AG04449 (cell line): ENCODE results near the gene CGB2.
"Not testable (repeated sequence)": the region's sequence is repeated elsewhere in the genome, so short reads cannot be mapped to it uniquely, and the experiment has no call there.

Experiments
- CTCF ChIA-PET: fragments of 350-600 bp; formaldehyde crosslinking; extraction: SDS; loops from one replicate; lab custom pipeline; 2021; ENCODE audit warnings: antibody characterized with exemption; lab: Yijun Ruan, JAX
- POLR2A ChIA-PET: fragments of 400-600, 350-600 bp; formaldehyde crosslinking; extraction: SDS; loops from one replicate; lab custom pipeline; 2020; ENCODE audit warnings: antibody characterized with exemption, inconsistent platforms; lab: Yijun Ruan, JAX
- DNase-seq: peaks from one replicate; pipeline ENCODE4 v3.0.0-alpha.2; 2010; ENCODE audit warnings: low read depth, low spot score
- H3K4me3 ChIP-seq: 2 replicates; pipeline ENCODE4 v1.5.1; 2011; ENCODE audit warnings: low read depth, mild to moderate bottlenecking, control low read depth, low read length
- TF ChIP-seq, protein P1 (sequence below): IDR thresholded peaks from one replicate; pipeline ENCODE4 v1.5.1; 2011; ENCODE audit warnings: mild to moderate bottlenecking, moderate library complexity, low read length, control low read depth, inconsistent platforms; ENCODE audit not compliant: insufficient read depth; ENCODE audit errors: missing control alignments

Gene CGB2

DNA sequence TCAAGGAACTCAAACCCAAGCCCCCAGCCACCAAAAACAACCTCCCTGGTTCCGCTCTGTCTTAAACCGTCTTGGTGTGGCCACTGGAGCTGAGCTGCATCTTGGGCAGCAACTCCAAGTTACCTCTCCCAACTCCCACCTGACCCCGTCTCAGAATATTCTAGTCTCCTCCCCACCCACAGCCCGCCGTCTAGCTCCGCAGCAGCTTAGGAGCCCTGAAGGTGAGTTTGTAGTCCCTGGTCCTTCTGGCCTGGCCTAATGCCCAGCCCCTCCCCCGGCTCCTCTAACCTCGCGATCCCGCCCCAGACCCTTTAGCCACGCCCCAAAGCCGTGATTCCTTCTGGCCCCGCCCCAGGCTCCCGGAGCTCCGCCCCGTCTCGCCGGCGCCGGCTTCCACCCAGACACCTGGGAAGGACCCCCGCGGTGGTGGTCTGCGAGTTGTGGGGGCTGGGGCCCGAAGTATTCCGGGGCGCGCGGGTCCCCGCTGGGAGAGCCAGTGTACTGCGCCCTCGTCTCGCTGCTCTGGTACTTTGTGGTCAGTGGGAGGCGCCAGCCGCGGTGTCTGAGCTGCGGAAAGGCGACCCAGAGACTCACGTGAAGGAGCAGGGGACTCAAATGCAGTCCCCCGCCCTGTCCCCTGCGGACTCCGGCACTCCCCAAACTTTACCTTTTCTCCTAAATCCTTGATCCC is 12.3 kb upstream of the CGB2 start:
- TF ChIP-seq, protein P1, sequence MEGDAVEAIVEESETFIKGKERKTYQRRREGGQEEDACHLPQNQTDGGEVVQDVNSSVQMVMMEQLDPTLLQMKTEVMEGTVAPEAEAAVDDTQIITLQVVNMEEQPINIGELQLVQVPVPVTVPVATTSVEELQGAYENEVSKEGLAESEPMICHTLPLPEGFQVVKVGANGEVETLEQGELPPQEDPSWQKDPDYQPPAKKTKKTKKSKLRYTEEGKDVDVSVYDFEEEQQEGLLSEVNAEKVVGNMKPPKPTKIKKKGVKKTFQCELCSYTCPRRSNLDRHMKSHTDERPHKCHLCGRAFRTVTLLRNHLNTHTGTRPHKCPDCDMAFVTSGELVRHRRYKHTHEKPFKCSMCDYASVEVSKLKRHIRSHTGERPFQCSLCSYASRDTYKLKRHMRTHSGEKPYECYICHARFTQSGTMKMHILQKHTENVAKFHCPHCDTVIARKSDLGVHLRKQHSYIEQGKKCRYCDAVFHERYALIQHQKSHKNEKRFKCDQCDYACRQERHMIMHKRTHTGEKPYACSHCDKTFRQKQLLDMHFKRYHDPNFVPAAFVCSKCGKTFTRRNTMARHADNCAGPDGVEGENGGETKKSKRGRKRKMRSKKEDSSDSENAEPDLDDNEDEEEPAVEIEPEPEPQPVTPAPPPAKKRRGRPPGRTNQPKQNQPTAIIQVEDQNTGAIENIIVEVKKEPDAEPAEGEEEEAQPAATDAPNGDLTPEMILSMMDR, result peak; percentile 11
- H3K4me3 ChIP-seq, result peak overlapping the region; percentile 50
- ChIA-PET CTCF (interaction anchor here (1.3 to 5.5 kb wide), 7 partner anchors 13 to 179 kb away, joined by 4 to 68 read pairs (median 6); partner anchors contain the start of genes GYS1 and RUVBL2), POLR2A (interaction anchor here (0.6 to 2.0 kb wide), 3 partner anchors 20 to 50 kb away, joined by 3 to 7 read pairs (median 4); partner anchors contain the start of gene CGB7)
- DNase-seq, result no peak

DNA sequence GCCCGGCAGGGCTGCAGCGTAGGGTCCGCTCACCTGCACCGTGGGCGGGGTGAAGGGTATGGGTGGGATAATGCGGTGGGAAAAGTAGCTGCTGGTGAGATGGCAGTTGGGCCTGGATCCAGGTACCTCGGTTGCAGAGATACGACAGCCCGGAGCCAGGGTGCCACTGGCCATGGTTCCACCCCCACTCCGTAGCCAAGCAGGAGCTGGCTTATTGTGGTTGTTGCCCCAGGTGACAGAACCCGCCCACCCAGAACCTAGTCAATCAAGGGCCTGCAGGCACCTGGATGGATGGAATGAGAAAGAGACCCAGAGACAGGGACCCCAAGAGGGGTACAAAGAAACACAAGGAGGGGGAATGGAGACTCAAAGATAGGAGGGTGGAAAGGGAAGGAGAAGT is 11.3 kb upstream of the CGB2 start:
- TF ChIP-seq, protein P1, result no peak
- no peak for DNase-seq
- no peak overlapping the region for H3K4me3 ChIP-seq
- CTCF ChIA-PET, result interaction anchor here (1.3 to 5.5 kb wide), 3 partner anchors 21 to 36 kb away, joined by 6 to 68 read pairs (median 26); partner anchors contain the start of genes GYS1 and RUVBL2
- POLR2A ChIA-PET, result no interaction called here

DNA sequence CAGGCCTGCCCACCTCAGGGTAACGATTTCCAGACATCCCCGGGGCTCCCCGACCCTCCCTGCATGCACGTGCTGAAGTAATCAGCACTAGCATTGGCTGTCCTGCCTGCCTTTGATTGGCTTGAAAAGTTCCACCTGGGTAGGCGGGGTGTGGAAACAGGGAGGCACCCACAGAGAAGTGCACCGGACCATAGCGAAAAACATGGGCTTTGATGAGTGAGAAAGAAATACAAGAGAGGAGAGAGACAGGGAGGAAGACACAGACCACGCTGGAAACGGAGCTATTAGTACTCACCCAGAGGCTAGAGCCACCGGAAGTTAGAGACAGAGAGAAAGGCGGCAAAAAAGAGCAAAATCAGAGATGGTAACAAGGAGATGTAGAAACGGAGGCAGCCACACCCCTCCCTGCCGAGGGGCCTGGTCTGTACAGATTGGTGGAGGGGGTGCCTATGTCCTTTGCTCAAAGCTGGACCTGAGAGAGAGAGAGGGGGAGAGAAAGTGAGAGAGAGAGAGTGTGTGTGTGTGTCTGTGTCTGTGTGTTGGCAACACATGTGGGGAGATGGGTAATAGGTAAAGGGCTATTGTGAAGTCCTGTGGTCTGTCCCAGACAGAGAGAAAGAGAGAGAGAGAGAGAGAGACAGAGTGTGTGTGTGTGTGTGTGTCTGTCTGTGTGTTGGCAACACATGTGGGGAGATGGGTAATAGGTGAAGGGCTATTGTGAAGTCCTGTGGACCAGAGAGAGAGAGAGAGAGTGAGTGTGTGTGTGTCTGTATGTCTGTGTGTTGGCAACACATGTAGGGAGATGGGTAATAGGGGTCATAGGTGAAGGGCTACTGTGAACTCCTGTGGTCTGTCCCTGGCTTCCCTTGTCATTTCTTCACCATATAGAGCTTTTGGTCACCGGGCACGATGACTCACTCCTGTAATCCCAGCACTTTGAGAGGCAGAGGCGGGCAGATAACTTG is 10.5 kb upstream of the CGB2 start:
- TF ChIP-seq, protein P1, result no peak
- ChIA-PET POLR2A (no interaction called here), CTCF (interaction anchor here (0.8 to 5.5 kb wide), 2 partner anchors 22 to 28 kb away, joined by 3 to 68 read pairs; partner anchors contain the start of genes GYS1 and RUVBL2)
- no peak for DNase-seq
- no peak overlapping the region for H3K4me3 ChIP-seq

DNA sequence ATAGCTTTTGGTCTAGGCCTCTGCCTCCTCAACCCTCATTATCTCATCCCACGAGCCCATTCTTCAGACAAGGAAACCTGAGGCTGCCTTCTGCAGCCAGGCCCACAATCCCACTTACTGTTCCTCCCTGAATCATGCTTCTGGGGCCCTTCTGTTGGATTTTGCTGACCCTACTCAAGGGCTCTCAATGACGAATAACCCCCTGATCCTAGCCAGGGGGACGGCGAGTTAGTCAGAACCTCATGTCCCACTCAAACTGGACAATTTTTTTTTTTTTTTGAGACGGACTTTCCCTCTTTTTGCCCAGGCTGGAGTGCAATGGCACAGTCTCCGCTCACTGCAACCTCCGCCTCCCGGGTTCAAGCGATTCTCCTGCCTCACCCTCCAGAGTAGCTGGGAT is 9.6 kb upstream of the CGB2 start:
- DNase-seq, result no peak
- no peak overlapping the region for H3K4me3 ChIP-seq
- ChIA-PET CTCF (interaction anchor here (0.8 to 5.5 kb wide), 2 partner anchors 23 to 29 kb away, joined by 3 to 68 read pairs; partner anchors contain the start of genes GYS1 and RUVBL2), POLR2A (no interaction called here)
- TF ChIP-seq, protein P1, result no peak

DNA sequence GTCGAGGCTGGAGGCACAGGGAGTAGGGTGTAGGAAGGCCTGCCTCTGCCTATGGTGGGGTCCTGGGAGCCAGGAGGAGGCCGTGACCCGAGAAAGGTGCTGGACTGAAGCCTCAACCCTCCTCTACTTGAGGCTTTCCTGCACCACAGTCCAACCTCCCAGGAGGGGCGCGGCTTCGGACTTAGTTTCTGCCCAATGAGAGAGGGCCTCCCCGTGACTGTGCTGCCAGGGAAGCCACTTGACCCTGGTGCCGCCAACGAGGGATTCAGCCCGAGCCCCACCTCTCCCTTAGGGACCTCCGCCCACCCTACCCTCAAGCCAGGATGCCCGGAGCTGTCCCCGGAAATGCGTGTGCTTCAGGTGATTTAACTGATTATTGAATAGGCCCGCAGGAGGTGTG is 7.5 kb upstream of the CGB2 start, which contains the start of gene CGB3:
Gene CGB3, minus strand, starts transcription at position 101 of the 400 bp plus-strand sequence. CDS start 362 bp downstream, outside the sequence.
- DNase-seq, CTCF ChIA-PET, POLR2A ChIA-PET, H3K4me3 ChIP-seq: not testable (repeated sequence)

DNA sequence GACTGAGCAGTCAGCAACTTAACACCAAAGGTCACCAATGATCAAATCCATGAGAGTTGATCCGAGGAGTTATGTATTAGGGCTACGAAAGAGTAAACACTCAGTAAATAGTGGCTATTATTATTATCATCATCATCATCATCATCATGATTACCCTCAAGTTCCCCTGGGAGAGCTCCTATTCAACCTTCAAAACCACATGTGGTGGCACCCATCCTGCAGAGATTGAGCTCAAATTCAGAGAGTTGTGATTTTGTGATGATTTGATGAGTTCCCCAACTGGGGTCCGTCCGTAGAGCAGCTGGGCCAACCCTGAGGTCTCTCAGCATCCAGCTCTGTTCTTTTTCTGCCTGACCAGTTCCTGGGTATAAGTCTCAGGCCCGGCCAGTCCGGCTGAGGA is 6.6 kb upstream of the CGB2 start:
- not testable (repeated sequence) for H3K4me3 ChIP-seq

DNA sequence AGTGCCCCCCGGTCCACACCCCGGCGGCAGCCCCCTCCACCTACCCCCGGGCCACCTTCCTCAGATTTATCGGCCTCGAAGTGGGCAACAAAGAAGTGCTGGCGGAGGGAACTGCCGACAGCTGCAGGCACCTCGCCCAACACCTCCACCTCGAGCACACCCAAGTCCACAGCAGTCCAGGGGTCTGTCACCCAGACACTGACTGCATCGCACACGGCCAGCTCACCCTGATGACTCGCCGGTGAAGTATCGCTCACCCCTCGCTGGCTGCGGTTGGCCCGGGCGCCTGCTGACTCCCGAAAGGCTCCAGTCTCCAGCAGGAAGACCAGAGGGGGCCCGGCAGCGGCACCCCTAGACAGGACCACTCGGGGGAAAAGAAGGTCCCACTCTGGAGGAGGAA is 6.1 kb upstream of the CGB2 start:
- DNase-seq, POLR2A ChIA-PET, CTCF ChIA-PET, H3K4me3 ChIP-seq: not testable (repeated sequence)

More for the DNA sequence above, 6.6 kb upstream of the CGB2 start:
- POLR2A ChIA-PET, DNase-seq, CTCF ChIA-PET: not testable (repeated sequence)

DNA sequence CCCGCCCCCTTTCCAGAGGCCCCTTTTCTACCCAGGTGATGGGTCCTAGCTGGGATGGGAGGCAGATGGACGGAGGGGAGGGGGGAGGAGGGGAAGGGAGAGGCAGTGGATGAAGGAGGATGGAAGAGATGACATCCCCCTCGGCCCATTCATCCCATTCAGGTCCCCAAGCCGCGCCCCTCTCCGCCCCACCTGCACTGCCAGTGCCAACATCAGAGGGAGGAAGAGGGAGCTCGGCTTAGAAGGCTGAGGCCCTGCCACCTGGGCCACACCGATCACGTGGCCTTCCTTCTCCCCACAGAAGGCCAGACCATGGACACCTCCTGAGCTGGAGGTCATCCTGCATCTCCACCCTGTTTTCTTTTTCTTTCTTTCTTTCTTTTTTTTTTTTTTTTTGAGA is 3.0 kb upstream of the CGB2 start:
- POLR2A ChIA-PET, CTCF ChIA-PET: not testable (repeated sequence)

DNA sequence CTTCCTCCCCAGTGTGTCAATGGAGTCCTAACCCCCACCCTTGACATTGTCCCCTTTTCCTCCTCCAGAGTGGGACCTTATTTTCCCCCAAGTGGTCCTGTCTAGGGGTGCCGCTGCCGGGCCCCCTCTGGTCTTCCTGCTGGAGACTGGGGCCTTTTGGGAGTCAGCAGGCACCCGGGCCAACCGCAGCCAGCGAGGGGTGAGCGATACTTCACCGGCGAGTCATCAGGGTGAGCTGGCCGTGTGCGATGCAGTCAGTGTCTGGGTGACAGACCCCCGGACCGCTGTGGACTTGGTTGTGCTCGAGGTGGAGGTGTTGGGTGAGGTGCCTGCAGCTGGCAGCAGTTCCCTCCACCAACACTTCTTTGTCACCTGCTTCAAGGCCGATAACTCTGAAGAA is 1.9 kb upstream of the CGB2 start:
- DNase-seq, CTCF ChIA-PET, H3K4me3 ChIP-seq: not testable (repeated sequence)
- POLR2A ChIA-PET, result interaction anchor here (1.0 kb wide), 1 partner anchor 37 kb away, joined by 3 read pairs; the partner anchor contains the start of gene GYS1

More for the DNA sequence above, 3.0 kb upstream of the CGB2 start:
- DNase-seq, H3K4me3 ChIP-seq: not testable (repeated sequence)

DNA sequence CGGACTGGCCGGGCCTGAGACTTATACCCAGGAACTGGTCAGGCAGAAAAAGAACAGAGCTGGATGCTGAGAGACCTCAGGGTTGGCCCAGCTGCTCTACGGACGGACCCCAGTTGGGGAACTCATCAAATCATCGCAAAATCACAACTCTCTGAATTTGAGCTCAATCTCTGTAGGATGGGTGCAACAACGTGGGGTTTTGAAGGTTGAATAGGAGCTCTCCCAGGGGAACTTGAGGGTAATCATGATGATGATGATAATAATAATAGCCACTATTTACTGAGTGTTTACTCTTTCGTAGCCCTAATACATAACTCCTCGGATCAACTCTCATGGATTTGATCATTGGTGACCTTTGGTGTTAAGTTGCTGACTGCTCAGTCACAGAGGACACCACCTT is 1.4 kb upstream of the CGB2 start:
- DNase-seq, CTCF ChIA-PET, H3K4me3 ChIP-seq: not testable (repeated sequence)
- POLR2A ChIA-PET, result interaction anchor here (1.0 kb wide), 1 partner anchor 37 kb away, joined by 3 read pairs; the partner anchor contains the start of gene GYS1
